Fibroblast of the conjunctiva (primary cell): ENCODE data around the gene EEF2K.
"Not testable (repeated sequence)": the region's sequence is repeated elsewhere in the genome, so short reads cannot be mapped to it uniquely, and the experiment has no call there.

Source experiments
- DNase-seq: peaks from one replicate; pipeline ENCODE4 v3.0.0-alpha.2; 2010; ENCODE audit warnings: low read depth

Gene EEF2K

GRCh38 chr16:22296225-22297113 lies 90.4 kb downstream of the EEF2K start:
- no peak for DNase-seq

DNA sequence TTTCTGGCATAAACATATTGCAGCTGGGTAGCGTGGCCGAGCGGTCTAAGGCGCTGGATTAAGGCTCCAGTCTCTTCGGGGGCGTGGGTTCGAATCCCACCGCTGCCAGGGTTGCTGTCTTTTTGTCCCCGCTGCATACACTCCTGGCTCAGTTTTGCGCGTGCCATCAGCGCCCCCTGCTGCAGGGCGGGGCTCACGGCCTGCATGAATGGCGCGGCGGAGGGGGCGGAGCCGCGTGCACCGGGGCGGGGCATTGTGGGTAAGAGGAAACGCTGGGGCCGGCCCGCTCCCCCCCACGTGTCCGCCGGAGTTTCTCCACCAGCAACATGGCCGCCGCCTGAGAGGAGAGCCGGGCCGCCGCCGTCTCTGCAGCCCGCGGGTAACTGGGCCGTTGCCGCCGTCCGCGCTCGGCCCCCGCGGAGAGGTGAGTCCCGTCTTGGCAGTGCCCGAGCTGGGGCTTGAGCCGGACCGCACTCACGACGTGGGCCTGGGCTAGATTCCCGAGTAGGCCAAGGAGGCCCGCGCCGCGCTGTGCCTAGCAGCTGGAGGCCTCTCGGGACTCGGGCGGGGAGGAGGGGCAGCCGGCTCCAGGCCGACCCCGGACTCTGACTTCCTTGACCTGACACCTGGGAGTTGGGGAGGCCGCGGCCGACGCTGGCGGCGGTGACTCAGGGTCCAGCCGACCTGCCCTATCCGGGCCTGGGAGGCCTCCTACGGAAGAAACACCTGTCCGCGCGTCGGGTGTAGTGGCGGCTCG lies 91.2 kb downstream of the EEF2K start, which contains the start of gene POLR3E:
Gene POLR3E, plus strand, starts transcription at position 296 of the 757 bp plus-strand sequence. CDS start 5,560 bp downstream, outside the sequence.
- DNase-seq = peak; percentile 95

- DNase-seq = peak; percentile 95
Measured at GRCh38 chr16:22297871-22298733, 92.0 kb downstream of the EEF2K start.

DNA sequence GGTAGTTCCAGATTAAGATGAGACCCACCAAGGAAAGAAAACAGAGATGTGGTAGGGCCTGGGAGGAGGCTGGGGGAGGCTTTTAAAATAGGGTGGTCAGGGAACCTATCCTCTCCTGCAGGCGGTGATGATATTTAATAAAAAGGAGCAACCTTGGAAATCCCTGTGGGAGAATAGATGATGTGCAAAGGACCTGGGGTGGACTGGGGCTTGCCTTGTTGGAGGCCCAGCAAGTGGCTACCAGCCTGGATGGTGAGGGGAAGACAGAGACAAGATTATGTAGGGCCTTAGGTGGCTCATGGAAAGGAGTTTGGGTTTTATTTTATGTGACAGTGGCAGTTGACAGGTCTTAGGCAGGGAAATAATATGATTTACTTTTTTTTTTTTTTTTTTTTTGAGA lies 93.0 kb downstream of the EEF2K start:
- no peak for DNase-seq

DNA sequence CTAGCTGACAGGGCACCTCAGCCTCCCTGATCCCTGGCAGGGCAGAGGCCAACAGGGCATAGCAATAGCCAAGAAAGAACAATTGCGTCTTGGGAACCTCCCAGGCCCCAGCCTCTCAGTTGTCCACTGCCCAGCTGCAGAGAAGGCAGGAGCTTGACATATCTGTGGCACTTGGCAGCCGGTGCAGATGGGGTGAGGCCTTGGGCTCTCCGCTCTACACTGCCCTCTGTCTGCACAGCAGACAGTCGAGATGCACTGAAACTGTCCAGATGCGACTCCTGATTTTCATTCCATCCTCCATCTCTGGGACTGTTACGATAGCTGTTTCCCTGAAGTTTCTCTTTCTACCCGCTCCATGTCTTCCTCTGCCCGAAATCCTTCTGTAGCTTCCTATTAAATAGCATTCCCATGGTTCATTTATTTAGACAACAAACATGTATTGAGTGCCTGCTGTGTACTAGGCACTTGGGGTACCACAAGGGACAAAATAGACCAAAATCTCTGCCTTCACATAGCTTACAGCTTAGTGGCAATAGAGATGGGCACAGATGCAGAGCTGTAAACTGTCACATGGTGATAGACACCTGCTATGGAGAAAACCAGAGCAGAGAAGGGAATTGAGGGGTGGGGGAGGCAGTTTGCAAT lies 94.5 kb downstream of the EEF2K start:
- peak; percentile 50 for DNase-seq

DNA sequence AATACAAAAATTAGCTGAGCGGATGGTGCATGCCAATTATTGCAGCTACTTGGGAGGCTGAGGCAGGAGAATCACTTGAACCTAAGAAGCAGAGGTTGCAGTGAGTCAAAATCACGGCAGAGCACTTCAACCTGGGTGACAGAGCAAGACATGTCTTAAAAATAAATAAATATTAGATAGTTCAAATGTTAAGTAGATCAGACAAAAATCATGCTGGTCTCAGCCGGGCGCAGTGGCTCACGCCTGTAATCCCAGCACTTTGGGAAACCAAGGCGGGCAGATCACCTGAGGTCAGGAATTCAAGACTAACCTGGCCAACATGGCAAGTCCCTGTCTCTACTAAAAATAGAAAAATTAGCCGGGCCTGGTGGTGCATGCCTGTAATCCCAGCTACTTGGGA lies 95.3 kb downstream of the EEF2K start:
- DNase-seq = not testable (repeated sequence)

DNA sequence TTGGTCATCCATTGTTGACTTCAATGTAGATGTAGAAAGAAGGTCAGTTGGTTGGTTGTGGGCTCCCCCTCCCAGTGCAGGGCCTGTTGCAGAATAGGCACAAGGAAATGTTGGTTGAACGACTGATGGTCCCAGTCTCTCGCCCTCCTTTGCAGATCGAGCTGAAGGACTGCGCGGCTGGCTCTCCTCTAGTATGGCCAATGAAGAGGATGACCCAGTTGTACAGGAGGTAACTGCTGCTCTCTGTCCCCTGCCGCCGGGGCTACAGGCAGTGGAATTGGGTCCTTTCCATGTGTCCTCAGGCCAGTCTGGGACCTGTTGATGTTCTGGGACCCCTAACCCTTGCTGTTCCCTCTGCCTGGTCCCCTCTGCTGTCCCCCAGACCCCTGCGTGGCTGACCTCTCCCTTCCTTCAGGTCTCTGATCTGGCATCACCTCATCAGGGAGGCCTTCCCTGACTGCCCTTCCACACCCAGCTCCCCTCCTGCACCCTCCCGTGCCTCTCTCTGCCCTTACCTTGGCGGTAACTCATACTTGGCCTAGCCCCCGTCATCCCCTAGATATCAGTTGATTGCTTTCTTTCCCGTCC lies 96.8 kb downstream of the EEF2K start:
- no peak for DNase-seq

DNA sequence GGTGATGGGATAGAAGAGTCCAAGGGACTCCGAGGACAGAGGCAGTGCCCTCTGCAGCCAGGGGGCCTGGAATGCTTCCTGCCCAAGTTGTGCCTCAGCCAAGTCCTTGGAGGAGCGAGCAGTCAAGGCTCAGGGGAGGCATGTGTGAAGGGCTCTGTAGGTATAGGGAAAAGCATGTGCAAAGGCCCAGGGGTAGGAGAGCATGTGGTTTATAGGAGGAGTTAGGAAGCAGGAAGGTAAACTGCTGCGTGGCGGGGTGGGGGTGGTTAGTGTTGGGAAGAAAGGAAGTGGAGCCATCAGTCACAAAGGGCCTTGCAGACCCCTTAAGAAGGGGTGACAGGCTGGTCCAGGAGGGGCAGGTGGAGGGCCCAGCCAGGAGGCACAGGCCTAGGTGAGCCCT lies 98.3 kb downstream of the EEF2K start:
- no peak for DNase-seq

DNA sequence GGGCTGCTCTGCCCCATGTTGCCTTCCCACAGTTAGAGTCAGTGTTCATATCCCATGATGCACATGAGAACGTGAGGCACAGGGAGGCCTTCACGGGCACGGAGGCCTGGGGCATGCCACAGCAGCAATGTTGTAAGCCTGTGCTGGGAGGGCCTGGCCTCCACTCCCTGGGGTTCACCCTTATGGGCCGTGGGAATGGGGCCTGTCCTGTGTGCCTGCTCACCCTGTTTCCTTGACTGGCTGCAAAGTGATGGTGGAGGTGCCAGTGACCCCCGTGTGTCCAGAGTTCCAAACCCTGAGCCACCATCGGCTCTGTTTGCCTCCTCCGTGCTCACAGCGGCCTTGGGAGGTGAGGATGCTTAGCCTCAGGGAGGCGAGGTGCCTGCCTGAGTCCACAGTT lies 100.7 kb downstream of the EEF2K start:
- no peak for DNase-seq

GRCh38 chr16:22307838-22308237 lies 101.8 kb downstream of the EEF2K start:
- no peak for DNase-seq

DNA sequence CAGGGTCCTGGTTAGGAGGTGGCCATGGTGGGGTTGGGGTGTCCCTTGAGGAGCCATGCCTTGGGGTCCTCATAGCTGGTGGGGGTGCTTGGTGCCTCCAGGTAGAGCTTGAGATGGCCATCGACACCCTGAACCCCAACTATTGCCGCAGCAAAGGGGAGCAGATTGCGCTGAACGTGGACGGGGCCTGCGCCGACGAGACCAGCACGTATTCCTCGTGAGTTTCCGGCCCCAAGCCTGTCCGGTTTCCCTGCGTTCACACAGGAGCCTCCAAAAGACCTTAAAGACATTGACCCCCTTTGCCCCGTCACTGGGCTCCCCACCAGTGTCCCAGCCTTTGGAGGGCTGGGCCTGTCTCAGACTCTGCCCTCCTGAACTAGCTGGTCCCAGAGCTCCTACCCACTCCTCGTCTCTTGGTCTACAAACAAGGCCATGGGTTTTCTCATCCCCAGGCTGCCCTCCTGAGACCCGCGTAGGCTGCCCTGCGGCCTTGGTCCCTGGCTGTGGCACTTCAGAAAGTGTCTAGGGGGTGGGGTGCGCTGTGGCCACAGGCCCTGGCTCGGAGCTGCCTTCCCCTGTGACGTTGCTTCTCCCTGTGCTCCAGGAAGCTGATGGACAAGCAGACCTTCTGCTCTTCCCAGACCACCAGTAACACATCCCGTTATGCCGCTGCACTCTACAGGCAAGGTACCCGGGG lies 102.9 kb downstream of the EEF2K start:
- no peak for DNase-seq

DNA sequence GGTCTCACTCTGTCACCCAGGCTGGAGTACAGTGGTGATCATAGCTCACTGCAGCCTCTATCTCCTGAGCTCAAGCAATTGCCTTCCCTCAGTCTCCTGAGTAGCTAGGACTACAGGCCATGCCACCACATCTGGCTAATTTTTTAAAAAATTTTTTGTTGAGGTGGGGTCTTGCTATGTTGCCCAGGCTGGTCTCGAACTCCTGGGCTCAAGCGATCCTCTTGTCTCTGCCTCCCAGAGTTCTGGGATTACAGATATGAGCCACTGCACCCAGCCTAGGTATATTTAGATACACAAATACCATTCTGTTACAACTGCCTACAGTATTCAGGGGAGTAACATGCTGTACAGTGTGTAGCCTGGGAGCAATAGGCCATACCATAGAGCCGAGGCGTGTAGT lies 105.4 kb downstream of the EEF2K start:
- no peak for DNase-seq

DNA sequence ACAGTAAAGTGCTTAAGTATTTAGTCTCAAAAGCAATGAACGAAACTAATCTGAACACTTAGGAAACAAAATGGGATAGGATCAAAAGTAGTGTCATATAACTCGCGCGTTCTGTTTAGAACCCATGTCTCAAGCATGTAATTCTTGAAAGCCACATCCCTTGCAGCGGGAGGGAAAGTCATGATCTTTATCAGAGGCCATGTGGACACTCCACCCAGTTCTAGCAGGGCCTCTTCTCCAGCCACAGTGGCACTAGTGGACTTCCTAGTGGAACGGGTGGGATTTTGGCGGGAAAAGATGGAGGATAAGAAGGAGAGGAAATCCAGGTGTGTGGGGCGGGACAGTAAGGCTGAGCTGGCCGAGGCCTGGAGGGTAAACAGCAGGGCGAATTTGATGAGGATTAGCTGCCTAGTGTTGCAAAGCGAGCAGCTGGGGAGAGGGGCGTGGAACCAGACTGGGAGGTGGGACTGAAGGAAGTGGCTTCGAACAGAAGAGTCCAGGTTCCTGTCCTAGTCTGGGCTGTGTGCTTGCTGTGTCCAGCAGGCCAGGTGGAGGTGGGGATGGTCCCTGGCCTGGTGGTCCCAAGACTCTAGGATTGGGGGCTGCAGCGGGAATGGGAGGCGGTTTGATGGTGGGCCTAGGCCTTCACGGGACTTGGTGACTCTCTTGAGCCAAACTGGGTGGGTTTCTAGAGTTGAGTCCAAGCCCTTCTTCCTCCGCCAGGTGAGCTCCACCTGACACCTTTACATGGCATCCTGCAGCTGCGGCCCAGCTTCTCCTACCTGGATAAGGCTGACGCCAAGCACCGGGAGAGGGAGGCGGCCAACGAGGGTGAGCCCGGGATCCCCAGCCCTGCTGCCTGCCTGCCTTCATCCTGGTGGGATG lies 107.1 kb downstream of the EEF2K start:
- DNase-seq = no peak

DNA sequence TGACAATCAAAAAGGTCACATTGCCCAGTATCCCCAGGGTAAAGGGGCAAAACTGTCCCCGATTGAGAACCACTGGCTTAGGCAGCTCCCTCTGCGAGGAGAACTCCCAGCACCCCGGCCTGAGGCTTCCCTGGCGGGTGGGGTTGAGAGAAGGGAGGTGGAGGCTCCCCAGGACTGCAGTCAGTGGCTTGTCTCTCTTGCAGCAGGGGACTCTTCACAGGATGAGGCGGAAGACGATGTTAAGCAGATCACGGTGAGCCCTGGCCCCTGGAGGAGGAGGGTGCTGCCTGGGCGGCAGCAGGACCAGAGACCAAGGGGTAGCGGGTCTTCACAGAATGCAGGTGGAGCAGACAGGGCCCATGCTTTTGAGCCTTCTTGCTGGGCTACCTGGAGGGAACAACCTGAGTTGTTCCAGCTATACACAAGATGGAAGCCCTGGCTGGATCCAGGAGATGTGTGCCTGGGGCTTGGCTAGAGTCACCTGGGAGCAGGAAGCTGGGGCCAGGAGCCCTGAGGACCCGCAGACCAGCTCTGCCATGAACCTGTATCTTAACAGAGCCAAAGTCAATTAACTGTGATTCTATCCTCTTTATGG lies 107.9 kb downstream of the EEF2K start:
- no peak for DNase-seq

GRCh38 chr16:22314661-22315626 lies 108.9 kb downstream of the EEF2K start:
- DNase-seq = no peak

- DNase-seq = no peak
Measured at GRCh38 chr16:22315979-22316378, 109.9 kb downstream of the EEF2K start.

DNA sequence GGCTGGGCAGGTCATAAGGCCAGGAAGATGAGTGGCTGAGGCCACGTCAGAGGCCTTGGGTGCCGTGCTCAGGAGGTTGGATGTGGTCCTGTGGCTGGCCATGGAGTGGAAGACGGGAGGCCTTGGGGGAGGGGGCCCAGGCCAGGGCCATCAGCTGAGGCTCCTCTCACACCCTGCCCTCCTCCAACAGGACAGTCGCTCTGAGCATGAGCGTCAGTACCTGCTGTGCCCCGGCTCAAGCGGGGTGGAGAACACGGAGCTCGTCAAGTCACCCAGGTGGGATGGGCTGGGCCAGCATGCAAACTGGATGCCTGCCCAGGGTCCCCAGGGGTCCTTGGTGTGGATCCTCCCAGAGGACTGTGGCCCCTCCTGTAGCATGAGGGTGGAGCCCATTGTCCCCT lies 110.3 kb downstream of the EEF2K start:
- no peak for DNase-seq

DNA sequence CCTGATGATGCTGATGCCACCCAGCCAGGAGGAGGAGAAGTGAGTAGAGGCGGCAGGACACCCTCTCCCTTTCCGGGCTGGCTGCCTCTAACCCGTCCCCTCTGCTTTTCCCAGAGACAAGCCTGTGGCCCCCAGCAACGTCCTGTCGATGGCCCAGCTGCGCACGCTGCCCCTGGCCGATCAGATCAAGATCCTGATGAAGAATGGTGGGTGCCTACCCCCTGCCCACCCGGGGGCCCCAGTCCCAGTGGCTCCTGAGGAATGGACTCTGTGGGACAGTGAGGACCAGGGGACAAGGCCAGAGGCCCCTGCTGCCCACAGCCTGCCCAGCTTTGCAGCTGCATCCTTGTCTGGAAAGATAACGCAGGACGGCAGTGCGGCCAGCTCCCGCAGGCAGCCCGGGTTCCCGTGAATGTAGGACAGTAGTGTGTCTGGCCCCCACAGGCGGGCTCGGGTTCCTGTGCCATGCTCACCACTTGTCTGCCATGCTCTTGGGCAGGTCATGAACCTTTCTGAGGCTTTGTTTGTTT lies 111.0 kb downstream of the EEF2K start:
- no peak for DNase-seq
